Neural progenitor cell (in vitro differentiated cells): ENCODE measurements around the gene SORBS2. TPM values are rescaled to one million over a fixed set of nuclear protein-coding genes. Genes with fewer than 3 reads are reported as not detected.
A peak's percentile ranks its signal among the peaks of the same experiment; 100 is the strongest.

ENCODE experiments used
- DNase-seq: peaks from one replicate; pipeline ENCODE4 v3.0.0-alpha.2; 2016; ENCODE audit warnings: low spot score
- H2AFZ ChIP-seq: fragments of 200-600 bp; sonication (generic); replicated peaks from 2 replicates; pipeline ENCODE4 v1.6.1; 2016; ENCODE audit warnings: antibody characterized with exemption
- H3F3A ChIP-seq: fragments of 200-600 bp; sonication (generic); 2 replicates; pipeline ENCODE4 v1.6.1; 2016; ENCODE audit warnings: antibody characterized with exemption, low read depth
- H3K27ac ChIP-seq: fragments of 200-600 bp; sonication (generic); 2 replicates; pipeline ENCODE4 v1.5.1; 2016; ENCODE audit warnings: mild to moderate bottlenecking
- H3K27me3 ChIP-seq: fragments of 200-600 bp; sonication (generic); 2 replicates; pipeline ENCODE4 v1.6.1; 2016; ENCODE audit warnings: mild to moderate bottlenecking, moderate library complexity
- H3K36me3 ChIP-seq: fragments of 200-600 bp; sonication (generic); 2 replicates; pipeline ENCODE4 v1.5.1; 2016
- H3K4me1 ChIP-seq: fragments of 200-600 bp; sonication (generic); 2 replicates; pipeline ENCODE4 v1.6.1; 2016; ENCODE audit warnings: mixed run types
- H3K4me2 ChIP-seq: fragments of 200-600 bp; sonication (generic); 2 replicates; pipeline ENCODE4 v1.6.1; 2016
- H3K4me3 ChIP-seq: fragments of 200-600 bp; sonication (generic); 2 replicates; pipeline ENCODE4 v1.5.1; 2016
- H3K79me2 ChIP-seq: fragments of 200-600 bp; sonication (generic); 2 replicates; pipeline ENCODE4 v1.6.1; 2016; ENCODE audit warnings: low read depth
- H3K9ac ChIP-seq: fragments of 200-600 bp; sonication (generic); 2 replicates; pipeline ENCODE4 v1.6.1; 2016
- H3K9me3 ChIP-seq: fragments of 200-600 bp; sonication (generic); 2 replicates; pipeline ENCODE4 v1.5.1; 2016; ENCODE audit warnings: low read depth
- H4K20me1 ChIP-seq: fragments of 200-600 bp; sonication (generic); 2 replicates; pipeline ENCODE4 v1.6.1; 2016; ENCODE audit warnings: low read depth
- H3K27ac Mint-ChIP-seq: 3 replicates; pipeline ENCODE4 v1.8.0; 2021; ENCODE audit warnings: mixed read lengths
- H3K27me3 Mint-ChIP-seq: 2 replicates; pipeline ENCODE4 v1.8.0; 2022; ENCODE audit warnings: low read depth, mild to moderate bottlenecking, inconsistent platforms, moderate library complexity, mixed read lengths; ENCODE audit not compliant: insufficient read depth
- H3K36me3 Mint-ChIP-seq: 3 replicates; pipeline ENCODE4 v1.8.0; 2021; ENCODE audit warnings: mixed read lengths
- H3K4me1 Mint-ChIP-seq: 3 replicates; pipeline ENCODE4 v1.8.0; 2021; ENCODE audit warnings: mixed read lengths
- H3K4me3 Mint-ChIP-seq: 3 replicates; pipeline ENCODE4 v1.8.0; 2021; ENCODE audit warnings: mild to moderate bottlenecking, moderate library complexity, mixed read lengths
- H3K9me3 Mint-ChIP-seq: 3 replicates; pipeline ENCODE4 v1.8.0; 2020; ENCODE audit warnings: mixed read lengths
- EZH2 ChIP-seq: fragments of 200-600 bp; sonication (generic); IDR thresholded peaks from 2 replicates; pipeline ENCODE4 v1.6.1; 2017; ENCODE audit warnings: antibody characterized with exemption, mild to moderate bottlenecking, moderate library complexity
- EZH2phosphoT487 ChIP-seq: fragments of 200-600 bp; sonication (generic); IDR thresholded peaks from 2 replicates; pipeline ENCODE4 v1.6.1; 2017; ENCODE audit warnings: antibody characterized with exemption
- total RNA-seq: library from RNA; depleted of rRNA; stranded (reverse); fragments of >200 nt; gene quantifications from 2 replicates; pipeline ENCODE4 v1.2.3, GENCODE V29; 2015; ENCODE audit warnings: low replicate concordance
- TF ChIP-seq, protein P1 (sequence below): fragments of 200-600 bp; sonication (generic); IDR thresholded peaks from 2 replicates; pipeline ENCODE4 v1.5.1; 2017; ENCODE audit warnings: antibody characterized with exemption, mild to moderate bottlenecking

The SORBS2 gene
- total RNA-seq, 1 donor from 2014 or later = 15.7 TPM

GRCh38 chr4:185813133-185813532 lies 1.1 kb upstream of the SORBS2 start:
- no peaks in the 10 kb centered on the region for H4K20me1 ChIP-seq
- no peak overlapping the region for H3K4me2 ChIP-seq
- peaks cover 4% of the 10 kb centered on the region for H3K27me3 Mint-ChIP-seq
- no peak overlapping the region for H3K9ac ChIP-seq
- no peak overlapping the region for H3K27ac ChIP-seq
- H3F3A ChIP-seq = peaks cover 17% of the 10 kb centered on the region
- no peak for TF ChIP-seq EZH2phosphoT487
- TF ChIP-seq, protein P1, sequence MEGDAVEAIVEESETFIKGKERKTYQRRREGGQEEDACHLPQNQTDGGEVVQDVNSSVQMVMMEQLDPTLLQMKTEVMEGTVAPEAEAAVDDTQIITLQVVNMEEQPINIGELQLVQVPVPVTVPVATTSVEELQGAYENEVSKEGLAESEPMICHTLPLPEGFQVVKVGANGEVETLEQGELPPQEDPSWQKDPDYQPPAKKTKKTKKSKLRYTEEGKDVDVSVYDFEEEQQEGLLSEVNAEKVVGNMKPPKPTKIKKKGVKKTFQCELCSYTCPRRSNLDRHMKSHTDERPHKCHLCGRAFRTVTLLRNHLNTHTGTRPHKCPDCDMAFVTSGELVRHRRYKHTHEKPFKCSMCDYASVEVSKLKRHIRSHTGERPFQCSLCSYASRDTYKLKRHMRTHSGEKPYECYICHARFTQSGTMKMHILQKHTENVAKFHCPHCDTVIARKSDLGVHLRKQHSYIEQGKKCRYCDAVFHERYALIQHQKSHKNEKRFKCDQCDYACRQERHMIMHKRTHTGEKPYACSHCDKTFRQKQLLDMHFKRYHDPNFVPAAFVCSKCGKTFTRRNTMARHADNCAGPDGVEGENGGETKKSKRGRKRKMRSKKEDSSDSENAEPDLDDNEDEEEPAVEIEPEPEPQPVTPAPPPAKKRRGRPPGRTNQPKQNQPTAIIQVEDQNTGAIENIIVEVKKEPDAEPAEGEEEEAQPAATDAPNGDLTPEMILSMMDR = no peak
- TF ChIP-seq EZH2 = no peak
- no peaks in the 10 kb centered on the region for H3K9me3 Mint-ChIP-seq
- H3K4me1 ChIP-seq = peaks cover 41% of the 10 kb centered on the region
- no peaks in the 10 kb centered on the region for H3K27me3 ChIP-seq
- no peaks in the 10 kb centered on the region for H3K36me3 ChIP-seq
- no peak overlapping the region for H2AFZ ChIP-seq
- H3K27ac Mint-ChIP-seq = no peak overlapping the region
- no peaks in the 10 kb centered on the region for H3K36me3 Mint-ChIP-seq
- no peaks in the 10 kb centered on the region for H3K79me2 ChIP-seq
- no peak overlapping the region for H3K4me3 ChIP-seq
- peaks cover 64% of the 10 kb centered on the region for H3K4me1 Mint-ChIP-seq
- H3K9me3 ChIP-seq = no peaks in the 10 kb centered on the region
- DNase-seq = no peak
- H3K4me3 Mint-ChIP-seq = no peak overlapping the region

- H4K20me1 ChIP-seq = no peaks in the 10 kb centered on the region
- H2AFZ ChIP-seq = peak overlapping the region; percentile 98
- H3K27ac ChIP-seq = peak overlapping the region; percentile 49
- Mint-ChIP-seq H3K9me3 (peaks cover 2% of the 10 kb centered on the region), H3K27me3 (peaks cover 4% of the 10 kb centered on the region), H3K4me1 (peaks cover 53% of the 10 kb centered on the region), H3K36me3 (peaks cover 7% of the 10 kb centered on the region), H3K27ac (peak overlapping the region; percentile 98), H3K4me3 (peak overlapping the region; percentile 94)
- TF ChIP-seq EZH2phosphoT487 = no peak
- TF ChIP-seq, protein P1 = no peak
- no peak for TF ChIP-seq EZH2
- H3K4me2 ChIP-seq = peak overlapping the region; percentile 68
- no peaks in the 10 kb centered on the region for H3K9me3 ChIP-seq
- H3K79me2 ChIP-seq = no peaks in the 10 kb centered on the region
- H3K9ac ChIP-seq = no peak overlapping the region
- peaks cover 41% of the 10 kb centered on the region for H3K4me1 ChIP-seq
- no peaks in the 10 kb centered on the region for H3K36me3 ChIP-seq
- H3K4me3 ChIP-seq = peak overlapping the region; percentile 23
- H3F3A ChIP-seq = peaks cover 17% of the 10 kb centered on the region
- H3K27me3 ChIP-seq = no peaks in the 10 kb centered on the region
- peak; percentile 76 for DNase-seq
Observed at GRCh38 chr4:185810746-185811508, 1.1 kb downstream of the SORBS2 start.

DNA sequence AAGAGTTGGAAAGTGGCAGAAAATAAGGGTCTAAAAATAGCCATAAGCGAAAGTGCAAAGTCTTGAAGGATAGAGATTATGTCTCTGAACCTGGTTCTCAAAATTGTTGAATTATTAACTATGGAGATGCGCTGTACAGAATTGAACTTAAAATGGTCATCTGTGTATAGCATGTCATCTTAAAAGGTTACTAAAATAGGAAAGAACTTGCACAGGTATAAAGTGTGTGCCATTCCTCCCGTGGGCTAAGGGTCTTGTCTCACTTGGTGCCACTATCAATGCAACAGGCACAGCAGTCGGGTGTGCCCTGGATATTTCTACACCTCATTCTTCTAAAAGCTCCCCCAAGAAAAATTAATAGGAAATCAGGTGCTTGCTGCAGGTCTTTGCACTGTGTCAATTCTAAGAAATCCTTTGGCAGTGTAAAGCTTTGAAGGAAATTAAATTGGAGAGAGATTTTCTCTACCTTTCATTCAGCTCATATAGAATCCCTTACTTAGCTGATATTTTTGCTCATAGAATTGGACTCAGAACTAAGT lies 2.4 kb downstream of the SORBS2 start:
- H2AFZ ChIP-seq = no peak overlapping the region
- H3K79me2 ChIP-seq = no peaks in the 10 kb centered on the region
- H3K36me3 ChIP-seq = no peaks in the 10 kb centered on the region
- no peaks in the 10 kb centered on the region for H3K9me3 ChIP-seq
- peaks cover 1% of the 10 kb centered on the region for H3K27me3 Mint-ChIP-seq
- H3K9me3 Mint-ChIP-seq = peaks cover 4% of the 10 kb centered on the region
- H3K27me3 ChIP-seq = no peaks in the 10 kb centered on the region
- H3K36me3 Mint-ChIP-seq = peaks cover 11% of the 10 kb centered on the region
- H3K4me1 Mint-ChIP-seq = peaks cover 50% of the 10 kb centered on the region
- peaks cover 47% of the 10 kb centered on the region for H3K4me1 ChIP-seq
- no peak overlapping the region for H3K27ac ChIP-seq
- DNase-seq = no peak
- peak overlapping the region; percentile 68 for H3K4me2 ChIP-seq
- peak overlapping the region; percentile 60 for H3K27ac Mint-ChIP-seq
- TF ChIP-seq, protein P1 = no peak
- no peak for TF ChIP-seq EZH2phosphoT487
- no peak for TF ChIP-seq EZH2
- H4K20me1 ChIP-seq = no peaks in the 10 kb centered on the region
- H3F3A ChIP-seq = peaks cover 21% of the 10 kb centered on the region
- peak overlapping the region; percentile 94 for H3K4me3 Mint-ChIP-seq
- no peak overlapping the region for H3K4me3 ChIP-seq
- no peak overlapping the region for H3K9ac ChIP-seq
